K562 (cell line): ENCODE measurements around the gene PHTF2. TPM values are rescaled to one million over a fixed set of nuclear protein-coding genes. Genes with fewer than 3 reads are reported as not detected.

Experiments used
- ATAC-seq: fragments of 200-7000 bp; cut with Tn5 transposase; 3 replicates; pipeline ENCODE4 v1.9.1; 2020; ENCODE audit warnings: moderate library complexity
- BruUV-seq: library from RNA; stranded (reverse); fragments of 400-500 nt; replicated peaks from 2 replicates; lab custom pipeline; 2021; lab: Mats Ljungman, UMichigan
- CTCF ChIA-PET: fragments of 300-600 bp; formaldehyde crosslinking; extraction: SDS; loops from one replicate; lab custom pipeline; 2021; ENCODE audit warnings: low intra/inter-chr PET ratio; lab: Yijun Ruan, JAX
- POLR2A ChIA-PET: fragments of 300-600, 350-650 bp; sonication (Branson Sonifier 250); formaldehyde crosslinking; extraction: SDS; loops from one replicate; lab custom pipeline; 2021; ENCODE audit warnings: antibody characterized with exemption, inconsistent platforms; lab: Yijun Ruan, JAX
- DNase-seq, 4 experiments: peaks; one replicate each; pipeline versions ENCODE4 v3.0.0 to v3.0.0-alpha.2; 2011 to 2018; ENCODE audit warnings: low spot score in 3 of 4, mixed read lengths in 3 of 4; ENCODE audit errors: extremely low read depth in 1 of 4
- FAIRE-seq: peaks from 2 replicates; lab custom pipeline; 2011; peaks lifted over from hg19 to GRCh38; lab: Jason Lieb, UNC
- H2AFZ ChIP-seq: 2 replicates; pipeline ENCODE4 v1.6.0; 2011; ENCODE audit warnings: low read depth, low read length, control low read depth, inconsistent platforms
- H3K27ac ChIP-seq: fragments of 200-600 bp; 3 replicates; pipeline ENCODE4 v1.8.0; 2011; ENCODE audit warnings: low read depth, mild to moderate bottlenecking, control low read depth, inconsistent platforms, low read length, moderate library complexity, mixed read lengths; ENCODE audit errors: extremely low read depth
- H3K27me3 ChIP-seq, 2 experiments: fragments of 300-600 bp in 1 of 2; 2 replicates in 1 of 2; 3 replicates in 1 of 2; pipeline versions ENCODE4 v1.6.0 to v1.8.0; 2011; ENCODE audit warnings: inconsistent platforms in 2 of 2, low read length in 2 of 2, mild to moderate bottlenecking in 1 of 2, mixed read lengths in 1 of 2, moderate library complexity in 1 of 2; ENCODE audit not compliant: control insufficient read depth in 2 of 2, insufficient read depth in 2 of 2
- H3K36me3 ChIP-seq: fragments of 300-600 bp; 3 replicates; pipeline ENCODE4 v1.8.0; 2011; ENCODE audit warnings: mild to moderate bottlenecking, low read length, inconsistent platforms; ENCODE audit not compliant: control insufficient read depth, insufficient read depth
- H3K4me1 ChIP-seq, 2 experiments: fragments of 200-600 bp in 1 of 2; replicated peaks in 1 of 2; 2 replicates in 1 of 2; 3 replicates in 1 of 2; pipeline versions ENCODE4 v1.5.1 to v1.8.0; 2011; ENCODE audit warnings: inconsistent platforms in 2 of 2, low read length in 2 of 2, mild to moderate bottlenecking in 1 of 2, mixed read lengths in 1 of 2, moderate library complexity in 1 of 2; ENCODE audit not compliant: control insufficient read depth in 2 of 2, insufficient read depth in 2 of 2
- H3K4me2 ChIP-seq: 2 replicates; pipeline ENCODE4 v1.6.1; 2011; ENCODE audit warnings: low read length, control low read depth, inconsistent platforms, mixed read lengths; ENCODE audit not compliant: insufficient read depth
- H3K4me3 ChIP-seq: fragments of 200-600 bp; sonication (generic), shearing (Covaris generic); 2 replicates; pipeline ENCODE4 v1.5.1; 2016; ENCODE audit warnings: control low read depth, inconsistent platforms
- H3K79me2 ChIP-seq: fragments of 200-600 bp; 3 replicates; pipeline ENCODE4 v1.8.0; 2011; ENCODE audit warnings: low read length, inconsistent platforms; ENCODE audit not compliant: control insufficient read depth, insufficient read depth
- H3K9ac ChIP-seq, 2 experiments: 2 replicates each; pipeline versions ENCODE4 v1.6.0 to v1.6.1; 2011; ENCODE audit warnings: low read depth in 2 of 2, low read length in 2 of 2, control low read depth in 1 of 2, inconsistent platforms in 1 of 2, mild to moderate bottlenecking in 1 of 2, mixed read lengths in 1 of 2; ENCODE audit not compliant: insufficient read depth in 1 of 2
- H3K9me1 ChIP-seq: one replicate; pipeline ENCODE4 v1.6.0; 2011; ENCODE audit warnings: inconsistent platforms, mild to moderate bottlenecking, low read length, moderate library complexity; ENCODE audit not compliant: control insufficient read depth, insufficient read depth
- H3K9me3 ChIP-seq: replicated peaks from 2 replicates; pipeline ENCODE4 v1.5.1; 2011; ENCODE audit warnings: low read depth, low read length, inconsistent platforms; ENCODE audit not compliant: control insufficient read depth, insufficient read depth
- H4K20me1 ChIP-seq: replicated peaks from 2 replicates; pipeline ENCODE4 v1.6.1; 2011; ENCODE audit warnings: low read length, inconsistent platforms, mixed read lengths; ENCODE audit not compliant: control insufficient read depth, insufficient read depth
- BRCA1 ChIP-seq, 2 experiments: fragments of 450-650 bp in 1 of 2; sonication (generic) in 1 of 2; formaldehyde crosslinking in 1 of 2; IDR thresholded peaks; 2 replicates each; pipeline versions ENCODE4 v1.5.0 to v1.6.1; 2017 to 2020; ENCODE audit warnings: mild to moderate bottlenecking in 1 of 2, missing genetic modification reagents in 1 of 2
- HSF4 ChIP-seq: fragments of 250-450 bp; sonication (Bioruptor Pico); IDR thresholded peaks from 2 replicates; pipeline ENCODE4 v2.1.2; 2022; ENCODE audit warnings: mild to moderate bottlenecking, moderate library complexity, borderline replicate concordance
- ZC3H8 ChIP-seq: fragments of 450-650 bp; IDR thresholded peaks from 2 replicates; pipeline ENCODE4 v1.6.1; 2017
- WGBS: fragments of 100-300 bp; shearing (Covaris generic); methylation state at CpG from one replicate; pipeline ENCODE4 v1.1.6; 2016; ENCODE audit warnings: low coverage, mixed read lengths; ENCODE audit not compliant: insufficient coverage; ENCODE audit errors: missing lambda C conversion rate; 5-methylcytosine and 5-hydroxymethylcytosine counted together
- in situ Hi-C: fragments of 300-500 bp; cut with MboI; formaldehyde crosslinking; loops from 4 replicates; pipeline ENCODE4 v1.15.0; 2018; ENCODE audit warnings: inconsistent platforms, mixed read lengths
- intact Hi-C: fragments of 100-400 bp; cut with micrococcal nuclease; formaldehyde crosslinking; loops from 2 replicates; pipeline ENCODE4 v1.14.2; 2022
- polyA plus RNA-seq, 8 experiments: library from polyadenylated mRNA; depleted of rRNA in 4 of 8; stranded (reverse) in 5 of 8; unstranded in 3 of 8; fragments of >200 nt; fragmentation: Nextera tagmentation in 2 of 8; fragmentation: Illumina TruSeq in 1 of 8; extraction: Ambion mirVana in 2 of 8; extraction: Trizol in 1 of 8; gene quantifications; 2 replicates each; pipeline versions ENCODE4 v1.2.1 to v1.2.3, GENCODE V29; 2011 to 2014; ENCODE audit warnings: inconsistent platforms in 1 of 8, missing spikeins in 1 of 8
- total RNA-seq, 7 experiments: library from RNA; depleted of rRNA in 6 of 7; stranded (reverse); fragments of >200 nt in 6 of 7; fragmentation: Illumina TruSeq in 2 of 7; extraction: Trizol in 2 of 7; gene quantifications; 2 replicates each; pipeline versions ENCODE4 v1.2.1 to v1.2.3, GENCODE V29; 2011 to 2021; ENCODE audit warnings: low replicate concordance in 1 of 7
- TF ChIP-seq, protein P1 (sequence below): fragments of 450-650 bp; formaldehyde crosslinking; IDR thresholded peaks from 2 replicates; pipeline ENCODE4 v1.4.0; 2020; ENCODE audit warnings: mild to moderate bottlenecking, moderate library complexity

The PHTF2 gene
- total and polyA plus RNA-seq, 9 of the 15 experiments (the other 6 are each of a cell fraction or from before 2014, with no cell fraction given) = 17.9 to 43.6 (median 25.4) TPM

DNA sequence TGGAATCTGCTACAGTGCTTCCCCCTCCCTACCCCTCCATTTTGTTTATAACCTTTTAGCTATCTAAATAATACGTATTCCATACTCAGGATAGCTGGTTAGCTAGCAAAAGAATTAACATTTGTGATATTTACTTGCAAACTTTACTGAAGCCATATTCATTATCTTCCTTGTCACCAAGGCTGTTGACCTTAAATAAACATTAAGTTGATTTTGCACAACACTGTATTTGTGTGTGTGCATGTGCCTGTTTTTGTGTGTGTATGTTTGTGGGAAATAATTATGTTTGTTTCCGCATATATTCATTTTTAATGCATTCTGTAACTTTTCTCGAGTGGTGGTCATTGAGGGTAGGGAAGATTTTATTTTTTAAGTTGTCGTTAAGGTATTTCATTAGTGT, 16.2 kb upstream of the PHTF2 start:
- Histone ChIP-seq H3K27me3 (no peaks in the 10 kb centered on the region), H3K4me2 (no peak overlapping the region), H4K20me1 (no peaks in the 10 kb centered on the region), H3K9me3 (peaks cover 3% of the 10 kb centered on the region; the same call in 1 of the 2 replicates), H3K4me1 (peaks cover 0 to 10% of the 10 kb centered on the region in 2 experiments; a peak in 1 of 5 replicates), H3K79me2 (0 out of 3 replicates have a peak, but pooled peaks cover 4% of the 10 kb centered on the region), H3K9me1 (no peaks in the 10 kb centered on the region), H2AFZ (no peak overlapping the region), H3K36me3 (peaks cover 57% of the 10 kb centered on the region), H3K4me3 (no peak overlapping the region), H3K9ac (no peak overlapping the region), H3K27ac (no peak overlapping the region)
- FAIRE-seq (no peak), DNase-seq (no peak), ATAC-seq (no peak)
- TF ChIP-seq ZC3H8 (no peak), HSF4 (CRISPR knock-in tag) (no peak), BRCA1 (IDR thresholded peaks at IDR 0.05) (no peak), BRCA1 (CRISPR knock-in tag; IDR thresholded peaks at IDR 0.05) (no peak)
- TF ChIP-seq, protein P1, sequence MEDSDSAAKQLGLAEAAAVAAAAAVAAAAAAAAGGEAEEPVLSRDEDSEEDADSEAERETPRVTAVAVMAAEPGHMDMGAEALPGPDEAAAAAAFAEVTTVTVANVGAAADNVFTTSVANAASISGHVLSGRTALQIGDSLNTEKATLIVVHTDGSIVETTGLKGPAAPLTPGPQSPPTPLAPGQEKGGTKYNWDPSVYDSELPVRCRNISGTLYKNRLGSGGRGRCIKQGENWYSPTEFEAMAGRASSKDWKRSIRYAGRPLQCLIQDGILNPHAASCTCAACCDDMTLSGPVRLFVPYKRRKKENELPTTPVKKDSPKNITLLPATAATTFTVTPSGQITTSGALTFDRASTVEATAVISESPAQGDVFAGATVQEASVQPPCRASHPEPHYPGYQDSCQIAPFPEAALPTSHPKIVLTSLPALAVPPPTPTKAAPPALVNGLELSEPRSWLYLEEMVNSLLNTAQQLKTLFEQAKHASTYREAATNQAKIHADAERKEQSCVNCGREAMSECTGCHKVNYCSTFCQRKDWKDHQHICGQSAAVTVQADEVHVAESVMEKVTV (CRISPR knock-in tag) = no peak
- 95% methylated on average over 4 of the region's 4 CpGs for WGBS
- BruUV-seq = no TSS peak
- intact Hi-C loops = no loop called here
- ChIA-PET POLR2A (interaction anchor here (0.7 kb wide), 1 partner anchor 23 kb away, joined by 3 read pairs; no protein-coding TSS in a partner anchor), CTCF (no interaction called here)
- in situ Hi-C loops = no loop called here
